Measurements from ENCODE around the gene NOP53.
"Not testable (repeated sequence)": the region's sequence is repeated elsewhere in the genome, so short reads cannot be mapped to it uniquely, and the experiment has no call there.

Gene NOP53

GRCh38 chr19:47720669-47721422 lies 24.5 kb upstream of the NOP53 start:
- no peak for DNase-seq (ENCODE audit: low spot score)
- peak overlapping the region; percentile 67 for H3K4me3 ChIP-seq
- peak overlapping the region; percentile 92 to 96 for H3K27ac ChIP-seq
- no peak for TF ChIP-seq CTCF (IDR thresholded peaks at IDR 0.05)

GRCh38 chr19:47723581-47723940 lies 21.8 kb upstream of the NOP53 start:
- peak overlapping the region; percentile 67 for H3K4me3 ChIP-seq
- TF ChIP-seq CTCF (IDR thresholded peaks at IDR 0.05) = no peak
- H3K27ac ChIP-seq = peak overlapping the region; percentile 76 to 89
- DNase-seq (ENCODE audit: low spot score) = peak; percentile 82

- H3K27ac ChIP-seq = peak overlapping the region in 1 of 2 donors; percentile 63
- DNase-seq (ENCODE audit: low spot score) = no peak
- no peak overlapping the region for H3K4me3 ChIP-seq
- no peak for TF ChIP-seq CTCF (IDR thresholded peaks at IDR 0.05)
Observed at GRCh38 chr19:47725759-47726401, 19.5 kb upstream of the NOP53 start.

GRCh38 chr19:47726467-47726866 lies 18.9 kb upstream of the NOP53 start:
- H3K27ac ChIP-seq = peak overlapping the region in 1 of 2 donors; percentile 63

GRCh38 chr19:47728295-47728694 lies 17.1 kb upstream of the NOP53 start:
- peak overlapping the region; percentile 42 to 92 for H3K27ac ChIP-seq
- H3K4me3 ChIP-seq; DNase-seq (ENCODE audit: low spot score): not testable (repeated sequence)

More at GRCh38 chr19:47726467-47726866, 18.9 kb upstream of the NOP53 start:
- no peak for TF ChIP-seq CTCF (IDR thresholded peaks at IDR 0.05)
- no peak overlapping the region for H3K4me3 ChIP-seq
- DNase-seq (ENCODE audit: low spot score) = no peak

GRCh38 chr19:47729468-47729798 lies 15.9 kb upstream of the NOP53 start:
- H3K27ac ChIP-seq = peak overlapping the region; percentile 83 to 92
- peak overlapping the region; percentile 61 for H3K4me3 ChIP-seq
- DNase-seq (ENCODE audit: low spot score) = peak; percentile 93
- TF ChIP-seq CTCF (IDR thresholded peaks at IDR 0.05) = no peak

- DNase-seq (ENCODE audit: low spot score) = no peak
- Histone ChIP-seq H3K4me3 (peak overlapping the region; percentile 61), H3K27ac (peak overlapping the region; percentile 83 to 92)
- no peak for TF ChIP-seq CTCF (IDR thresholded peaks at IDR 0.05)
Observed at GRCh38 chr19:47729799-47730520, 15.4 kb upstream of the NOP53 start.
